ENCODE data around the gene RNGTT. TPM values are rescaled to one million over a fixed set of nuclear protein-coding genes. Genes with fewer than 3 reads are reported as not detected.

Gene RNGTT
- total and polyA plus RNA-seq, 8 donors: 12.1 to 18.5 (median 15.7) TPM

GRCh38 chr6:88661136-88661535, 302.3 kb downstream of the RNGTT start:
- intact Hi-C loops (cut with DNase I): no loop called here
- Histone ChIP-seq H3K4me3 (no peak overlapping the region), H3K36me3 (peaks cover 0 to 15% of the 10 kb centered on the region in 2 donors), H3K27me3 (no peaks in the 10 kb centered on the region), H3K4me1 (no peaks in the 10 kb centered on the region), H3K9me3 (peaks cover 0 to 65% of the 10 kb centered on the region in 2 donors), H3K27ac (no peak overlapping the region)
- TF ChIP-seq CTCF (IDR thresholded peaks at IDR 0.05): no peak
- no peak for DNase-seq
- no peak for ATAC-seq

GRCh38 chr6:88655586-88655985, 307.8 kb downstream of the RNGTT start:
- TF ChIP-seq CTCF (IDR thresholded peaks at IDR 0.05): no peak

GRCh38 chr6:88653936-88654335, 309.5 kb downstream of the RNGTT start:
- Histone ChIP-seq H3K4me1 (no peaks in the 10 kb centered on the region), H3K4me3 (no peak overlapping the region), H3K27ac (no peak overlapping the region), H3K9me3 (peaks cover 0 to 10% of the 10 kb centered on the region in 2 donors), H3K27me3 (no peaks in the 10 kb centered on the region), H3K36me3 (peaks cover 0 to 15% of the 10 kb centered on the region in 2 donors)
- no peak for TF ChIP-seq CTCF (IDR thresholded peaks at IDR 0.05)
- ATAC-seq (no peak), DNase-seq (no peak)
- intact Hi-C loops (cut with DNase I): no loop called here

More at GRCh38 chr6:88655586-88655985, 307.8 kb downstream of the RNGTT start:
- Histone ChIP-seq H3K4me1 (no peaks in the 10 kb centered on the region), H3K4me3 (no peak overlapping the region), H3K36me3 (peaks cover 0 to 15% of the 10 kb centered on the region in 2 donors), H3K27me3 (no peaks in the 10 kb centered on the region), H3K9me3 (peaks cover 0 to 20% of the 10 kb centered on the region in 2 donors), H3K27ac (no peak overlapping the region)
- DNase-seq: no peak
- no peak for ATAC-seq
- intact Hi-C loops (cut with DNase I): no loop called here

GRCh38 chr6:88651400-88651799, 312.0 kb downstream of the RNGTT start:
- Histone ChIP-seq H3K27ac (no peak overlapping the region), H3K4me3 (no peak overlapping the region), H3K9me3 (no peaks in the 10 kb centered on the region), H3K4me1 (no peaks in the 10 kb centered on the region), H3K27me3 (no peaks in the 10 kb centered on the region), H3K36me3 (no peaks in the 10 kb centered on the region)
- ATAC-seq: no peak
- DNase-seq: no peak
- no peak for TF ChIP-seq CTCF (IDR thresholded peaks at IDR 0.05)
- intact Hi-C loops (cut with DNase I): no loop called here

GRCh38 chr6:88650979-88651378, 312.4 kb downstream of the RNGTT start:
- Histone ChIP-seq H3K4me1 (no peaks in the 10 kb centered on the region), H3K4me3 (no peak overlapping the region), H3K36me3 (no peaks in the 10 kb centered on the region), H3K9me3 (no peaks in the 10 kb centered on the region), H3K27me3 (no peaks in the 10 kb centered on the region), H3K27ac (no peak overlapping the region)
- no peak for TF ChIP-seq CTCF (IDR thresholded peaks at IDR 0.05)
- ATAC-seq (no peak), DNase-seq (no peak)
- intact Hi-C loops (cut with DNase I): no loop called here

Data from left lung (tissue), 10 donors.